SK-N-SH (cell line): Measurements from ENCODE around the gene SPOCK1.

Experiments used
- CTCF ChIP-seq: fragments of 200-600 bp; sonication (generic); IDR thresholded peaks from 2 replicates; pipeline ENCODE4 v1.6.1; 2017; ENCODE audit warnings: antibody characterized with exemption, mild to moderate bottlenecking, moderate library complexity
- RAD21 ChIP-seq: IDR thresholded peaks from 2 replicates; pipeline ENCODE4 v1.6.1; 2012; ENCODE audit warnings: mild to moderate bottlenecking, low read length

GRCh38 chr5:137058089-137058488, 441.0 kb downstream of the SPOCK1 start:
- TF ChIP-seq CTCF (no peak), RAD21 (no peak)
